Activated gamma-delta T cell treated with anti-CD3 and anti-CD28 coated beads, Interleukin-2, amount 50 U/mL, for 16 hours (primary cell): ENCODE data around the gene TRIL.

Experiments
- DNase-seq: peaks from one replicate; pipeline ENCODE4 v3.0.0-alpha.2; 2020; ENCODE audit warnings: low read depth

The TRIL gene

GRCh38 chr7:28940741-28941384 lies 17.3 kb downstream of the TRIL start:
- DNase-seq = no peak

GRCh38 chr7:28939844-28940544 lies 18.1 kb downstream of the TRIL start:
- no peak for DNase-seq

GRCh38 chr7:28939367-28939766 lies 18.8 kb downstream of the TRIL start:
- no peak for DNase-seq

- no peak for DNase-seq
Observed at GRCh38 chr7:28937619-28938018, 20.5 kb downstream of the TRIL start.

DNA sequence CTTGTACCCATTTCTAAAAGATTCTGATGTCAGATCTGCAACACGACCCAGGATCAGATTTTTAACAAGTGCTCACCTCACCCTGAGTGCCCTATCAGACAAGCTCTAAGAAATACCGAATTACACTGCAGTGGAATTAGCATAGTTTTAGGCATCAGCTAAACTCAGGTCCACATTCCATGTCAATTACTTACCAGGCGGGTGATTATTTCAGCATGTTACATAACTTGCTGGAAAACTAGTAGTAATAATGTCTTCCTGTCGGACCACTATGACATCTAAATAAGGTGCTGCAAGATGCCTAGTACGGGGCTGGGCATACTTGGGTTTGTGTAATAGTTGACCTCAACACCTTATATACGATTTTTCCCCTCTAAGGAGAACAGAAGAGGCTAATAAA lies 21.0 kb downstream of the TRIL start:
- no peak for DNase-seq

- DNase-seq = no peak
Observed at GRCh38 chr7:28933846-28934320, 24.2 kb downstream of the TRIL start.

- no peak for DNase-seq
Observed at GRCh38 chr7:28931565-28931964, 26.6 kb downstream of the TRIL start.

GRCh38 chr7:28926871-28927597 lies 31.1 kb downstream of the TRIL start:
- peak; percentile 17 for DNase-seq

GRCh38 chr7:28922624-28923331 lies 35.4 kb downstream of the TRIL start:
- peak; percentile 53 for DNase-seq

GRCh38 chr7:28921822-28922221 lies 36.3 kb downstream of the TRIL start:
- peak; percentile 11 for DNase-seq

DNA sequence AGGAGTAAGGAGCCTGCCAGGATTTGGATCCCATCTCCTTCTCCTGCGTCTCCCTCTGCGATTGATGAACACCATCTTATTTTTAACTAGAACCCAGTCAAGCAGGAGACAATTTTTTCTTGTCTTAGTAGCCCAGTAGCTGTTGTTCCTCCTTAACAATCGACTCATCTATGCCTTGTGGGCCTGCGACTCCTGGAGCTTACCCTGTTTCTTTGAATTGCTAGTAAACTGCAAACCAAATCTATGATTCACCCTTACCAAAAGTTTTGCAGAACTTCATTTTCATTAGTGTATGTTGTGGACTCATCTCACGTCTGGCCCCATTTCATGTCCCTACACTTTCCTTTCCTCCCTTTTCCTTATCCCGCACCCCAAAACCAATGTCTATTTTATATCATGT lies 37.7 kb downstream of the TRIL start:
- no peak for DNase-seq

- DNase-seq = no peak
Observed at GRCh38 chr7:28919510-28919909, 38.6 kb downstream of the TRIL start.

GRCh38 chr7:28908775-28909174 lies 49.4 kb downstream of the TRIL start:
- no peak for DNase-seq

DNA sequence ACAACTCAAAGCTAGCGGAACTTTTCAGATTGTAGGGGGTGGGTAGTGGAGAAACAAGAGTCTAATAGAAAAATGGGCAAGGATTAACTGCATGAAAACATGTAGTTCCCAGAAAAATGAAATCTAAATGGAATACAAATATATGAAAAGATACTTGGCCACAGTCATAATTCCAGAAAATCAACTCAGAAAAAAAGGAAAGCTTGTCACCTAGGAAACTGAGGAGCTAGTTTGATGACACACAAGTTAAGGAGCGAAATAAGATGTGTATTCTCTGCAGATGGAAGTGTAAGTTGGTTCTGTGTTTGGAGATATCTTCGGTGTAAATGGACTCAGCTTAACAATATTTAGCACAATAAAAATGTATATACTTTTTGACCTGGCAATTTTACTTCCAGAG lies 52.7 kb downstream of the TRIL start:
- no peak for DNase-seq

DNA sequence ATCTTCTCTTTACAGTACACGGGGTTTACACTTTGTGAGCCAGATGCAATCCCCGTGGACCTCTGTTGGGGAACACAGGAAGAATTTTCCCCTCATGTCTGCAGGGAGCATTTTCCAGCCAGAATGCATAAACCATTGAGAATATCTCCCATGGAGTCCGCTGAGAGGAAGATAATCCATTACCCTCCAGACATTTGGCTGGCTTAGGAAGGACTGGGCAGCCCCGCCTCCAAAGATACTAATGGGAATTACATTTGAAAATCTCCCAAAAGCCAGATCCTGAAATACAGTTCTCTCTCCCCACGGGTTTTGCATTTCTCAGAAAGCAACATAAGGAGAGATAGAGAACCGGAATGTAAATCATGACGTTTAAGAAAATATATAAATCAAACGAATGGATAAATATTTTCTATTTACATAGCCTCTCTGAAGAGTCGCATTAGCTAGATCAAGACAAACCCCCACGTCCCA lies 53.5 kb downstream of the TRIL start:
- DNase-seq = no peak

DNA sequence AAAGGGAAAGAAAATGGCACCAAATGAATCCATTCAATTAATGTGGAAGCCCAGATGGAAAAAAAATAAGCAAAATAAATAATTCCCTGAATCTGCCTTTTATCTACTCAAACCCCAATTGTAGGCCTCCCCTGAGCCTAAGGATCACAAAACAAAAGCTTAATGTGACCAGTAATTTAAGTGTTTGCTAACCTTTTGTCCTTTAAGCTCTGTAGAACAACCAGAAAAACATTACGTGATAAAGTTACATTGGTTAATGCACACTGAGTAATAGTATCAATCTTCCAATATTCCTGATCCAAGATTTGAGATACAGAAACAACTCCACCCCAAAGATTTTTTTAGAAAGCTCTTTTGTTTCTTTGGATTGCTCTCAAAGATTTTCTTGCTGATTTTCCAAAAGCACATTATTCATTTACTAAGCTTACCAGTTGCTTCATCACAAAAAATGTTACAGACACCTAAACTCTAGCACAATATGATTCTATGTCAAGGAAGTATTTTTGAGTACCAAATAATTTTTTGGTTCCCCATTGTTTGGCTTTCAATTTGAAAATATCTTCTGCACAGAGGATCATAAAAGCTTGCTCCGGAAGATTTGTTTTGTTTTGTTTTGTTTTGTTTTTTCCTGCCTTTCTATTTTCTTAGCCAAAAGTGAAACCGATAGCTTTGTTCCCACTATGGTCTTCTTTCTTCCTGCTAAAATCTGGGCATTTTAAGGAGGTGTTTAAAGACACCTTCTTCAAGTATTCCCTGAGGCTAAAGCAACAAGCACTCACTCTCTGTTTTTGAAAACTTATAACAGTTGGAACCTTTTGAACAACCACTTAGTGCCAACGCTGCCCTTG lies 54.2 kb downstream of the TRIL start:
- no peak for DNase-seq
